ENCODE data around the gene CDCP1.
A peak's percentile ranks its signal among the peaks of the same experiment; 100 is the strongest.
"Not testable (repeated sequence)": the region's sequence is repeated elsewhere in the genome, so short reads cannot be mapped to it uniquely, and the experiment has no call there.

CDCP1 gene

DNA sequence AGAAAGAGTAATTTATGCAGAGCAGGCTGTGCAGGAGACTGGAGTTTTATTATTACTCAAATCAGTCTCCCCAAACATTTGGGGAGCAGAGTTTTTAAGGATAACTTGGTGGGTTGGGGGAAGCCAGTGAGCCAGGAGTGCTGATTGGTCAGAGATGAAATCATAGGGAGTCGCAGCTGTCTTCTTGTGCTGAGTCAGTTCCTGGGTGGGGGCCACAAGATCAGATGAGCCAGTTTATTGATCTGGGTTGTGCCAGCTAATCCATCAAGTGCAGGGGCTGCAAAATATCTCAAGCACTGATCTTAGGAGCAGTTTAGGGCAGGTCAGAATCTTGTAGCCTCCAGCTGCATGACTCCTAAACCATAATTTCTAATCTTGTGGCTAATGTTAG lies 92.4 kb downstream of the CDCP1 start:
- not testable (repeated sequence) for DNase-seq

- DNase-seq = no peak
These were observed 94.5 kb downstream of the CDCP1 start for GRCh38 chr3:45051685-45052084.

DNA sequence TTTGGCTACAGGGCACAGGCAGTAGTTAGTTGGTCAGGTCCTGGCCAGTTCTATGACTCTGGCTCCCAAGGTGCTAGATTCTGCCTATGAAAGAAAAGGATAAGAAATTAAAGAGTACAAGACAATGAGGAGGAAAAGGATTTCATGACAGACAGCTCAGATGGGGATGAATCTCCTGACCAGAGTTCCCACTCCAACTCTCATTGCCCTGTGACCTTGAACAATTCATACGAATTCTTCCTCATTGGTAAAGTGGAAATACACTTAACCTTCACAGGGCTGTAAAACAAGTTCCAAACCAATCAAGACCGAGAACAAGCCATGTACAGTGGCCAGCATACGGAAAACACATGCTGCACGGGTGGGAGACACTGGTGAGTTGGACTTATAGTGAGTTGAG lies 96.4 kb downstream of the CDCP1 start:
- no peak for DNase-seq

DNA sequence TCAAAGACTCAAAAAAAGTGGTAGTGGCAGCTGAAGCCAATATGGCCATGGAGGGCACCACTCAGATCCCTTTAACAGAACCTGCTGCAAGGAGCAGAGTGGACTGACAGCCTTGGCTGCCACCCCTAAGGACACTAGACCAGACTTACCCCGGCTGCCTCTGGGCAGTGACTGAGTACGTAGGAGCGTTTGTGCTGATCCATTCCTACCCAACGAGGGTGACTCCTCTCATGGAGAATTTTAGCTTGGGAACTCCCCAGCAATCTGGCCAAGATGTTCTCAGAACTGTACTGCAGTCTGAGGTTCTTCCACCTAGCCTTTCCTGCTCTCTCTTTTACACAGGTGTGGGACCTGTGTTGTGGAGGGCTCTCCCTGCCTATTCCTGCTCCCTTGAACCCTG lies 97.9 kb downstream of the CDCP1 start:
- no peak for DNase-seq

DNA sequence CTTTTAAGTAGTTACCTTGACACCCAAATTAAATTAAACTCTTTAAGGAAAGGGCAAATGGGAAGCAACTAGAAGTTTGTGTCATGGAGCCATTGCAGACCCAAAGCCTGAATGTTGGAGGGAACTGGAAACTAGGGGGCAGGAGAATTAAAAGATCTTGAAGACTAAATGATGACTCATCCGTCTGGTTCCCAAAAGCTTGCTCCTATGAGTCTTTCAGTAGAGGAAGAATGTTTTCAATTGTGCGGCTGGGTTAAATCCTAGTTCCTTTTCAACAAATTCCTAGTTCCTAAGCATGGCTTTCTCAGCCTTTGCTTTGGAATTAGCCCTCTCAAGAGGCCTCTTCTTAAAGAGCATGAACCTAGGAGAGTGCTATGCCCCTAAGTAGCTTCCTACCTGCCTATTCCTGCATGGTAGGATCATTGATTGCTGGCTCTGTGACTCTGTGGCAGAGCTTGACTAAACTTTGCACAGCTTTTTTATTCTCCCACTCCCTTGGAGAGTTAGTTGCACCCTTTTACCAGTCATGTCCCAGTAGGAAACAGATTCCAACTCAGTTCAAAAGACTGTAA lies 102.4 kb downstream of the CDCP1 start:
- no peak for DNase-seq

DNA sequence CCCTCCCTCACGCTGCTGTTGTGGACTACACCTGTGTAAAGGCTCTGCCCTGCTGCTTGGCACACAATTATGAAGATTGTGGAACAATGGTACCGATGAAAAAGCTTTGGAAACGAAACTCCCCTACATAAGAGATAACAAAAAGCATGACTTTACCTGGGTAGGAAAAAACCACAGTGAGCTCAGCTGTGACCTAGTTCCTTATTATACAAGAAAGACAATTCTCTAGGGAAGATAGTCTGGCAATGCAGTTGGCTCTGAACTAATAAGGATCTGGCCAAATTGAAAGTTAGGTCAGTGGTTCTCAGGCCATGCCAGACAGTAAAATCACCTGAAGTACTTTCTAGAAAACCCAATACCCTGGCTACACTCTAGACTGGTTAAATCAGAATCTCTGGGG lies 104.0 kb downstream of the CDCP1 start:
- DNase-seq = no peak

DNA sequence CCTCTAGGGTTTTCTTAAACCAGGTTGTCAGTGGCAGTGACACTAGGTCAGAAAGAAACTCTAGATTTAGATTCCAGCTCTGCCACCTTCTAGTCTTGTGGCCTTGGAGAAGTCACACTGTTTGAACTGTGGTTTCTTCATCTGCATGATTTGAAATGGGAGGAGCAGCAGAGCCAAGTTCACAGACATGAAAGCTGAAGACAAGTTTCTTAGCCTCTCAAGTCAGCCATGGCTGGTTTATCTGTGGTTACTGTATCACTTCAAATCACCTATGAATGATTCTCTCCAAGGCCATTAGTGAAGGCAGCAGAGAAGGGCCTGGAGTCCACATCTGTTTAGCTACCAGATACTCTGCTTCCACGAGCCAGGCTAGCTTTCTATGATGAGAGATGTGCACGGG lies 104.5 kb downstream of the CDCP1 start:
- no peak for DNase-seq

DNA sequence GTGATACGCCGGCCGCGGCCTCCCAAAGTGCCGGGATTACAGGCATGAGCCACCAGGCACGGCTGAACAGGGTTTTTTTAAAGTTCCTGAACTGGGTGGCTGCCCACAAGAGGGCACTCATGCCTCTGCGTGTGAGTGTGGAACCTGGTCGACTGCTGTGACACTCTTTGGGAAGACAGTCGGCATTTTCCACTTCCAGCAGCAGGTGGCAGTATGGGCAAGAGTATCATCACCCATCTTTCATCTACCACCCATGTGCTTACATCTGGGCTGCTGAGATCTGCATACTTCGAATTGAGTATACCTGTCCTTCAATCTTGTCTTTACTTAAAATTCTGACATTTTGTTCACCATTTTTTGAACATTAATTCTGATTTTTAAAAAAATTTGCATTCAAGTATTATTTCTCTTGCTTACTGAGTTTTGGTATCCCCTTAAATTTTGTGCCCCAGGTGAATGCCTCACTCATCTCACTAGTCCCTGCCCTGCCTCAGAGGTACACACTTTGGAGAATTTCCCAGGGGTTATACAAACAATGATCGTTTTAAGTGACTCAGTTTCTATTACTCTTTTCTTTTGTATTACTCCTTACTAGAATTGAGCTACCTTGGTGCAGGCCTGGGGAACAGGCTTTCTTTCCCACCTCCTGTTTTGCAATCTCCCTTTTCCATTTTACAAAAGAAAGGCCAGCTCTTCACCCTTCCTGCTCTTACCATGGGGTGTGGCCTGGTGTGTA lies 108.3 kb downstream of the CDCP1 start:
- DNase-seq = peak; percentile 92 to 93

DNA sequence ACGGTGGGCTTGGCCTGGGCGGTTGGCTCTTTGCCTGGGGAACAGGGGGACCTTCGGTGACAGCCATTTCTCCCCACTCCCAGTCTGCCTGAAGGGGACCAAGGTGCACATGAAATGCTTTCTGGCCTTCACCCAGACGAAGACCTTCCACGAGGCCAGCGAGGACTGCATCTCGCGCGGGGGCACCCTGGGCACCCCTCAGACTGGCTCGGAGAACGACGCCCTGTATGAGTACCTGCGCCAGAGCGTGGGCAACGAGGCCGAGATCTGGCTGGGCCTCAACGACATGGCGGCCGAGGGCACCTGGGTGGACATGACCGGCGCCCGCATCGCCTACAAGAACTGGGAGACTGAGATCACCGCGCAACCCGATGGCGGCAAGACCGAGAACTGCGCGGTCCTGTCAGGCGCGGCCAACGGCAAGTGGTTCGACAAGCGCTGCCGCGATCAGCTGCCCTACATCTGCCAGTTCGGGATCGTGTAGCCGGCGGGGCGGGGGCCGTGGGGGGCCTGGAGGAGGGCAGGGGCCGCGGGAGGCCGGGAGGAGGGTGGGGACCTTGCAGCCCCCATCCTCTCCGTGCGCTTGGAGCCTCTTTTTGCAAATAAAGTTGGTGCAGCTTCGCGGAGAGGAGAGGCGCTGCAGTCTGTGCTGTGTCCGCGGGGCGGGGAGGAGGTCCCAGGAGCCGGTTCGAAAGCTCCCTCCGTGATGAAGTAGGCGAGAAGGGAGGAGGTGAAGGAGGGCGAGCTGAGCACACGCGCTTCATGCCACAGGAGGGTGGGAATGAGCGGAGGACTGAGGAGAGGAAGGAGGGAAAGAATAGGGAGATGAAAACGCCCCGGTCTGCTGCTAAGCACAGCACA lies 110.5 kb downstream of the CDCP1 start:
- DNase-seq = no peak

DNA sequence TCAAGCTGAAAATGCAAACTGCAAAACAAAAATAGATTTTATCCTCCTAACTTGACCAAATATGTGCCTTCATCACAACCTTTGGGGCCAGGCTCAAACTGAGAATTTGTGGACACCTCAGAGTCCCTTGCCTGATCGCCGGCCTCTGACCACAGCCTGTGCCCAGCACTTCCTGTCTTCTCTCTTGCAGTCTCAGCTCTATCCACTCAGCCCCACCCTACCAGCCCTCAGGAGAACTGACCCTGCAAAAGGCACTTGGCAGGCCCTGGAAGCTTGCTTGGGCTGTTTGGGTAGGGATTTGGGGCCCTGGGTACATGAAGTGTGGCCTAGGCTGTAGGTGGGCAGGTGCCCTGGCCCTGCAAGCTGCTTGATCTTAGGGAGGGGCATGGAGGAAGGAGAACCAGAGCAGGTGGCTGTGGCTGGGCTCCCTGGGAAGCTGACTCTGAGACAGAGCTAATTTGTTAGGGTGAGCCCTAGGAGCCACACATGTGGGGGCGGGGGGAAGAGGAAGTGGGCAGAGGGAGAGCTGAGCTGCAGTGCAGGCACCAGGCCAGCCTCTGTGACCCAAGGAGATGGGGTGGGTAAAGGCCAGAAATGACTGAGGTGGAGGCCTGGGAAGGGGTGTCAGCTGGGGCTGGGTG lies 111.4 kb downstream of the CDCP1 start:
- peak in 1 of 2 donors; percentile 53 for DNase-seq

GRCh38 chr3:45033791-45034190 lies 112.4 kb downstream of the CDCP1 start:
- no peak for DNase-seq

Data from CD4-positive, alpha-beta T cell treated with Interleukin-1 beta for 1 hour (primary cell).